H9 (cell line): ENCODE data around the gene CYP24A1. TPM values are rescaled to one million over a fixed set of nuclear protein-coding genes. Genes with fewer than 3 reads are reported as not detected.

Experiments used
- DNase-seq: peaks from one replicate; pipeline ENCODE4 v3.0.0-alpha.2; 2017
- H2AFZ ChIP-seq: one replicate; pipeline ENCODE4 v1.6.1; 2013; ENCODE audit warnings: mild to moderate bottlenecking, low read length, control low read depth, moderate library complexity
- H2AK5ac ChIP-seq: 2 replicates; pipeline ENCODE4 v1.6.1; 2013; ENCODE audit warnings: low read length, control low read depth, mixed read lengths; ENCODE audit not compliant: insufficient read length
- H2BK120ac ChIP-seq: one replicate; pipeline ENCODE4 v1.6.1; 2013; ENCODE audit warnings: low read depth, mild to moderate bottlenecking, low read length, control low read depth, inconsistent platforms; ENCODE audit not compliant: poor library complexity, severe bottlenecking
- H2BK12ac ChIP-seq: 2 replicates; pipeline ENCODE4 v1.6.1; 2013; ENCODE audit warnings: low read length, control low read depth, mixed read lengths, low read depth; ENCODE audit not compliant: insufficient read length
- H2BK15ac ChIP-seq: 2 replicates; pipeline ENCODE4 v1.6.1; 2013; ENCODE audit warnings: low read depth, low read length, control low read depth
- H2BK20ac ChIP-seq: one replicate; pipeline ENCODE4 v1.6.1; 2013; ENCODE audit warnings: low read depth, mild to moderate bottlenecking, low read length, control low read depth, inconsistent platforms; ENCODE audit not compliant: poor library complexity, severe bottlenecking
- H2BK5ac ChIP-seq: 2 replicates; pipeline ENCODE4 v1.6.1; 2013; ENCODE audit warnings: low read length, control low read depth, mixed read lengths; ENCODE audit not compliant: insufficient read length
- H3K14ac ChIP-seq: 2 replicates; pipeline ENCODE4 v1.6.1; 2013; ENCODE audit warnings: low read length, control low read depth; ENCODE audit not compliant: insufficient read depth
- H3K18ac ChIP-seq: 2 replicates; pipeline ENCODE4 v1.6.1; 2013; ENCODE audit warnings: low read depth, mild to moderate bottlenecking, mixed read lengths, low read length, control low read depth; ENCODE audit not compliant: insufficient read length
- H3K23ac ChIP-seq: 2 replicates; pipeline ENCODE4 v1.6.1; 2013; ENCODE audit warnings: low read length, control low read depth, mixed read lengths, low read depth; ENCODE audit not compliant: insufficient read length
- H3K23me2 ChIP-seq: 2 replicates; pipeline ENCODE4 v1.6.1; 2013; ENCODE audit warnings: low read depth, mild to moderate bottlenecking, mixed read lengths, low read length, control low read depth; ENCODE audit not compliant: insufficient read length, poor library complexity, severe bottlenecking
- H3K27ac ChIP-seq: 2 replicates; pipeline ENCODE4 v1.5.1; 2013; ENCODE audit warnings: low read length, control low read depth, mixed read lengths, low read depth; ENCODE audit not compliant: insufficient read length
- H3K27me3 ChIP-seq: 2 replicates; pipeline ENCODE4 v1.6.1; 2013; ENCODE audit warnings: low read length, control low read depth, inconsistent platforms; ENCODE audit not compliant: insufficient read depth
- H3K4ac ChIP-seq: 2 replicates; pipeline ENCODE4 v1.6.1; 2013; ENCODE audit warnings: low read depth, mild to moderate bottlenecking, control low read depth, inconsistent platforms, low read length, moderate library complexity
- H3K4me1 ChIP-seq: 2 replicates; pipeline ENCODE4 v1.6.1; 2013; ENCODE audit warnings: low read length, control low read depth, inconsistent platforms; ENCODE audit not compliant: insufficient read depth
- H3K4me2 ChIP-seq: 2 replicates; pipeline ENCODE4 v1.6.1; 2013; ENCODE audit warnings: low read length, control low read depth, mixed read lengths; ENCODE audit not compliant: insufficient read length, insufficient read depth
- H3K56ac ChIP-seq: 2 replicates; pipeline ENCODE4 v1.6.1; 2013; ENCODE audit warnings: low read depth, mild to moderate bottlenecking, mixed read lengths, low read length, control low read depth; ENCODE audit not compliant: insufficient read length
- H3K79me1 ChIP-seq: 2 replicates; pipeline ENCODE4 v1.6.1; 2013; ENCODE audit warnings: low read depth, mild to moderate bottlenecking, moderate library complexity, low read length, control low read depth, inconsistent platforms; ENCODE audit not compliant: insufficient read depth, poor library complexity, severe bottlenecking
- H3K79me2 ChIP-seq: 2 replicates; pipeline ENCODE4 v1.6.1; 2013; ENCODE audit warnings: low read length, control low read depth, inconsistent platforms; ENCODE audit not compliant: insufficient read depth
- H3K9ac ChIP-seq: 2 replicates; pipeline ENCODE4 v1.6.1; 2013; ENCODE audit warnings: low read length, control low read depth, mixed read lengths; ENCODE audit not compliant: insufficient read length; ENCODE audit errors: extremely low read depth
- H3K9me3 ChIP-seq: one replicate; pipeline ENCODE4 v1.6.1; 2013; ENCODE audit warnings: low read depth, low read length, inconsistent platforms; ENCODE audit not compliant: control insufficient read depth
- H3T11ph ChIP-seq: one replicate; pipeline ENCODE4 v1.6.1; 2013; ENCODE audit warnings: mild to moderate bottlenecking, low read length, control low read depth, inconsistent platforms
- H4K20me1 ChIP-seq: one replicate; pipeline ENCODE4 v1.6.1; 2013; ENCODE audit not compliant: control insufficient read depth, insufficient read length, insufficient read depth
- H4K5ac ChIP-seq: 2 replicates; pipeline ENCODE4 v1.6.1; 2013; ENCODE audit warnings: low read depth, mild to moderate bottlenecking, mixed read lengths, low read length, control low read depth; ENCODE audit not compliant: insufficient read length
- H4K8ac ChIP-seq: replicated peaks from 2 replicates; pipeline ENCODE4 v1.6.1; 2013; ENCODE audit warnings: low read length, control low read depth, mixed read lengths, low read depth; ENCODE audit not compliant: insufficient read length
- H4K91ac ChIP-seq: 2 replicates; pipeline ENCODE4 v1.6.1; 2013; ENCODE audit warnings: low read depth, mild to moderate bottlenecking, moderate library complexity, mixed read lengths, low read length, control low read depth; ENCODE audit not compliant: insufficient read length
- H3K27ac Mint-ChIP-seq, 3 experiments: 2 replicates in 2 of 3; 3 replicates in 1 of 3; pipeline ENCODE4 v1.8.0; 2020 to 2021; ENCODE audit warnings: mixed read lengths in 3 of 3, mild to moderate bottlenecking in 1 of 3, moderate library complexity in 1 of 3
- H3K27me3 Mint-ChIP-seq: 2 replicates; pipeline ENCODE4 v1.8.0; 2021; ENCODE audit warnings: low read depth, mild to moderate bottlenecking, moderate library complexity, mixed read lengths
- H3K36me3 Mint-ChIP-seq, 3 experiments: 2 replicates in 2 of 3; 3 replicates in 1 of 3; pipeline ENCODE4 v1.8.0; 2020 to 2021; ENCODE audit warnings: low read depth in 3 of 3, mixed read lengths in 3 of 3; ENCODE audit not compliant: insufficient read depth in 1 of 3
- H3K4me1 Mint-ChIP-seq, 2 experiments: 2 replicates each; pipeline ENCODE4 v1.8.0; 2020; ENCODE audit warnings: mixed read lengths in 2 of 2
- H3K4me3 Mint-ChIP-seq, 2 experiments: 2 replicates in 1 of 2; 3 replicates in 1 of 2; pipeline ENCODE4 v1.8.0; 2020 to 2021; ENCODE audit warnings: mild to moderate bottlenecking in 2 of 2, mixed read lengths in 2 of 2, moderate library complexity in 1 of 2
- H3K9me3 Mint-ChIP-seq, 2 experiments: 2 replicates in 1 of 2; 3 replicates in 1 of 2; pipeline ENCODE4 v1.8.0; 2020; ENCODE audit warnings: mild to moderate bottlenecking in 2 of 2, mixed read lengths in 2 of 2, moderate library complexity in 1 of 2
- CTCF ChIP-seq: fragments of 200-600 bp; sonication (generic); conservative IDR thresholded peaks from 3 replicates; pipeline ENCODE4 v1.8.0; 2021; ENCODE audit warnings: antibody characterized with exemption, mild to moderate bottlenecking
- WGBS: extraction: QIAGEN DNeasy Blood & Tissue Kit; methylation state at CpG from one replicate; pipeline ENCODE4 v1.1.7; 2013; ENCODE audit warnings: missing lambda C conversion rate, low lambda C conversion rate, mixed read lengths; ENCODE audit not compliant: insufficient read length; ENCODE audit errors: extremely low coverage; 5-methylcytosine and 5-hydroxymethylcytosine counted together
- total RNA-seq: library from RNA; stranded (reverse); gene quantifications from 2 replicates; pipeline ENCODE4 v1.2.1, GENCODE V29; 2021

The CYP24A1 gene
- total RNA-seq, 1 experiment from 2014 or later, result not detected

- DNase-seq, result no peak
- Histone ChIP-seq H3K27me3 (no peaks in the 10 kb centered on the region), H4K20me1 (no peaks in the 10 kb centered on the region), H3K4me1 (no peaks in the 10 kb centered on the region; the same call in 1 of the 2 replicates), H2BK12ac (no peak overlapping the region), H3K9me3 (no peaks in the 10 kb centered on the region), H3K14ac (no peak overlapping the region), H4K8ac (no peak overlapping the region), H3K56ac (no peak overlapping the region), H2BK120ac (no peak overlapping the region), H2BK20ac (no peak overlapping the region), H3K4me2 (no peak overlapping the region), H3K23ac (no peak overlapping the region), H4K91ac (no peak overlapping the region), H2AFZ (no peak overlapping the region), H3K23me2 (no peaks in the 10 kb centered on the region), H2BK5ac (no peak overlapping the region), H3K9ac (no peak overlapping the region), H2BK15ac (no peak overlapping the region), H3K4ac (no peak overlapping the region), H3K79me1 (no peaks in the 10 kb centered on the region), H2AK5ac (no peak overlapping the region), H3K27ac (no peak overlapping the region), H3T11ph (no peak overlapping the region), H3K18ac (no peak overlapping the region), H3K79me2 (no peaks in the 10 kb centered on the region), H4K5ac (no peak overlapping the region)
- peaks cover 0 to 2% of the 10 kb centered on the region in 2 experiments; a peak in 1 of 5 replicates for H3K9me3 Mint-ChIP-seq
- H3K4me3 Mint-ChIP-seq, result no peak overlapping the region
- H3K4me1 Mint-ChIP-seq, result peaks cover 3 to 5% of the 10 kb centered on the region in 2 experiments; a peak in 2 of 4 replicates
- H3K27me3 Mint-ChIP-seq, result no peaks in the 10 kb centered on the region; the same call in 1 of the 2 replicates
- no peak; the same call in 2 of the 3 replicates for TF ChIP-seq CTCF
- WGBS, result no CpG with 5 or more reads among the region's 6 CpGs
- H3K36me3 Mint-ChIP-seq, result peaks cover 0 to 5% (median 1%) of the 10 kb centered on the region in 3 experiments; a peak in 3 of 7 replicates
- no peak overlapping the region for H3K27ac Mint-ChIP-seq
Observed at GRCh38 chr20:54103762-54104600, 69.8 kb downstream of the CYP24A1 start.

Other genes with a start within 250 kb of the CYP24A1 start
- 0.15 and 0.37 TPM in 2 replicates for gene BCAS1, start 103.4 kb downstream of the CYP24A1 start, total RNA-seq
- 69.1 and 73.6 TPM in 2 replicates for gene PFDN4, start 34.1 kb upstream of the CYP24A1 start, total RNA-seq